Skin epidermis (tissue), 12 donors: ENCODE data around the gene NFS1.

ENCODE experiments used
- H3K27ac ChIP-seq, 21 experiments: fragments of 200-600 bp; sonication (generic) in 11 of 21; one replicate each; pipeline ENCODE4 v1.5.0; 2020; ENCODE audit warnings: mild to moderate bottlenecking in 3 of 21, inconsistent platforms in 2 of 21, moderate library complexity in 2 of 21
- H3K4me3 ChIP-seq, 7 experiments: fragments of 200-600 bp; sonication (generic) in 2 of 7; one replicate each; pipeline ENCODE4 v1.5.0; 2020; ENCODE audit warnings: inconsistent platforms in 2 of 7, mild to moderate bottlenecking in 2 of 7, moderate library complexity in 1 of 7

The NFS1 gene

GRCh38 chr20:35654415-35654814, 44.7 kb downstream of the NFS1 start:
- H3K27ac ChIP-seq = no peak overlapping the region
- H3K4me3 ChIP-seq = no peak overlapping the region

- no peak overlapping the region for H3K27ac ChIP-seq
Observed at GRCh38 chr20:35653893-35654292, 45.3 kb downstream of the NFS1 start.

GRCh38 chr20:35653430-35653734, 45.8 kb downstream of the NFS1 start:
- H3K4me3 ChIP-seq = no peak overlapping the region
- no peak overlapping the region for H3K27ac ChIP-seq

More at GRCh38 chr20:35653893-35654292, 45.3 kb downstream of the NFS1 start:
- H3K4me3 ChIP-seq = no peak overlapping the region

GRCh38 chr20:35652641-35653429, 46.3 kb downstream of the NFS1 start:
- H3K27ac ChIP-seq = no peak overlapping the region
- H3K4me3 ChIP-seq = no peak overlapping the region

GRCh38 chr20:35651958-35652357, 47.2 kb downstream of the NFS1 start:
- Histone ChIP-seq H3K4me3 (no peak overlapping the region), H3K27ac (no peak overlapping the region)

GRCh38 chr20:35650632-35651031, 48.5 kb downstream of the NFS1 start:
- Histone ChIP-seq H3K27ac (no peak overlapping the region), H3K4me3 (no peak overlapping the region)

- Histone ChIP-seq H3K27ac (peak overlapping the region in 1 of 21 experiments; percentile 7), H3K4me3 (no peak overlapping the region)
Observed at GRCh38 chr20:35648836-35649235, 50.3 kb downstream of the NFS1 start.

- Histone ChIP-seq H3K4me3 (no peak overlapping the region), H3K27ac (no peak overlapping the region)
Observed at GRCh38 chr20:35644806-35645205, 54.3 kb downstream of the NFS1 start.

GRCh38 chr20:35643045-35643444, 56.1 kb downstream of the NFS1 start:
- no peak overlapping the region for H3K27ac ChIP-seq

GRCh38 chr20:35641743-35642142, 57.4 kb downstream of the NFS1 start:
- H3K4me3 ChIP-seq = no peak overlapping the region
- H3K27ac ChIP-seq = no peak overlapping the region

More at GRCh38 chr20:35643045-35643444, 56.1 kb downstream of the NFS1 start:
- no peak overlapping the region for H3K4me3 ChIP-seq

GRCh38 chr20:35640724-35641123, 58.4 kb downstream of the NFS1 start:
- no peak overlapping the region for H3K27ac ChIP-seq
- no peak overlapping the region for H3K4me3 ChIP-seq

- Histone ChIP-seq H3K4me3 (no peak overlapping the region), H3K27ac (no peak overlapping the region)
Observed at GRCh38 chr20:35638751-35639150, 60.4 kb downstream of the NFS1 start.

GRCh38 chr20:35637276-35637675, 61.9 kb downstream of the NFS1 start:
- Histone ChIP-seq H3K27ac (no peak overlapping the region), H3K4me3 (no peak overlapping the region)

- no peak overlapping the region for H3K27ac ChIP-seq
- H3K4me3 ChIP-seq = no peak overlapping the region
Observed at GRCh38 chr20:35636095-35636494, 63.1 kb downstream of the NFS1 start.

GRCh38 chr20:35635652-35636051, 63.5 kb downstream of the NFS1 start:
- Histone ChIP-seq H3K27ac (no peak overlapping the region), H3K4me3 (no peak overlapping the region)

- Histone ChIP-seq H3K4me3 (no peak overlapping the region), H3K27ac (no peak overlapping the region)
Observed at GRCh38 chr20:35632539-35633115, 66.5 kb downstream of the NFS1 start.

- no peak overlapping the region for H3K4me3 ChIP-seq
- no peak overlapping the region for H3K27ac ChIP-seq
Observed at GRCh38 chr20:35630636-35631035, 68.5 kb downstream of the NFS1 start.

GRCh38 chr20:35629427-35630145, 69.6 kb downstream of the NFS1 start:
- Histone ChIP-seq H3K27ac (no peak overlapping the region), H3K4me3 (no peak overlapping the region)

GRCh38 chr20:35627121-35627520, 72.0 kb downstream of the NFS1 start:
- no peak overlapping the region for H3K4me3 ChIP-seq
- no peak overlapping the region for H3K27ac ChIP-seq

- no peak overlapping the region for H3K4me3 ChIP-seq
- no peak overlapping the region for H3K27ac ChIP-seq
Observed at GRCh38 chr20:35626386-35627001, 72.7 kb downstream of the NFS1 start.
